Uterus (tissue), 2 donors: ENCODE measurements around the gene NRROS.

Source experiments
- CTCF ChIP-seq, 4 experiments: fragments of 200-600 bp in 2 of 4; fragments of 450-650 bp in 2 of 4; sonication (generic) in 2 of 4; IDR thresholded peaks; one replicate each; pipeline ENCODE4 v1.5.1; 2016 to 2019; ENCODE audit warnings: antibody characterized with exemption in 4 of 4, mild to moderate bottlenecking in 2 of 4, moderate library complexity in 1 of 4
- POLR2A ChIP-seq, 2 donors: fragments of 450-650 bp; IDR thresholded peaks; one replicate each; pipeline ENCODE4 v1.6.1; 2016; ENCODE audit warnings: antibody characterized with exemption in 2 of 2, mild to moderate bottlenecking in 1 of 2, moderate library complexity in 1 of 2

GRCh38 chr3:196659901-196660351 is 20.4 kb downstream of the NRROS start:
- TF ChIP-seq CTCF (IDR thresholded peaks at IDR 0.05): no peak
- no peak for TF ChIP-seq POLR2A (IDR thresholded peaks at IDR 0.05)
